SH-SY5Y (cell line): Measurements from ENCODE around the gene NFKBIE.

ENCODE experiments used
- GATA2 ChIP-seq: IDR thresholded peaks from 2 replicates; pipeline ENCODE4 v1.6.1; 2011; ENCODE audit warnings: mild to moderate bottlenecking, low read depth, low read length
- GATA3 ChIP-seq: IDR thresholded peaks from 2 replicates; pipeline ENCODE4 v1.6.1; 2011; ENCODE audit warnings: low read depth, mild to moderate bottlenecking, low read length, moderate library complexity

DNA sequence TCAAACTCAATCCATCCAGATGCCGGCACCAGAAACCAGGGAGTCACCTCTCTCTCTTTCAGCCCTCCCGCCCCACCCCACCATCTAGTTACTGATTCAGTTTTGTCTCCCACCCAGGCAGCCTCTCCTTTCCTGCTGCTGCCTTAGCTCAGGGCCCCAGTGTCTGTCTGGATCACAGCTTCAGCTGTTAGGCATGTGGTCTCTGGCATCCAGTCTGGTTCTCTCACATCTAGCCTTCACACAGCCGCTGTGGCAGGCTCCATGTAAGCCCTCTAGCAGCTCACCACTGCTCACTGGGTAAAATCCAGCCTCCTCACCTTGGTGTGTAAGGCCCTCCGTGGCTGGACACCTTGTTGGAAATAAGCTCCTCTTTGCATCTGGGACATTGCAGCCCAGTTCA, 26.5 kb upstream of the NFKBIE start:
- TF ChIP-seq GATA3 (no peak), GATA2 (no peak)
